Activated CD8-positive, alpha-beta memory T cell treated with anti-CD3 and anti-CD28 coated beads for 48 hours (primary cell): Measurements from ENCODE around the gene SLCO1C1.

Experiments used
- DNase-seq, 3 experiments: peaks; one replicate each; pipeline ENCODE4 v3.0.0-alpha.2; 2020; ENCODE audit warnings: low read depth in 2 of 3, low spot score in 2 of 3

SLCO1C1 gene

GRCh38 chr12:20792971-20793370 lies 97.8 kb downstream of the SLCO1C1 start:
- no peak for DNase-seq

DNA sequence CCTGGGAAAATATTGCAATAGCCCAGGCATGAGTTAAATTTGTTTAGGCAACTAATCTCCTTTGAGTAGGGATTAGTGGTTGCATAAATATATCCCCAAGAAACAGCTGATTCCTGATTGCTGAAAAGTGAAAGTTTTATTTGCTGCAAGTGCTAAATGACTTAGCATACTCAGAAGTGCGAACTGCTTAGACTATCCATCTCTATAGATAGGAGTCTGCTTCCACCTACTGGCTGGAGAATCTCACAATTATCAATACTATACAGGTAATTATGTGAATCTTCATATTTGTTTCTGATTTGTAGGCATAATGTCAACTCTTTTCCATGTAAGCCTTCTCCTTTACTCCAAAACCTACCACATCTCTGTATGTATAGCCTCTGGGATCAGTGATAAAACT lies 103.4 kb downstream of the SLCO1C1 start:
- no peak for DNase-seq

DNA sequence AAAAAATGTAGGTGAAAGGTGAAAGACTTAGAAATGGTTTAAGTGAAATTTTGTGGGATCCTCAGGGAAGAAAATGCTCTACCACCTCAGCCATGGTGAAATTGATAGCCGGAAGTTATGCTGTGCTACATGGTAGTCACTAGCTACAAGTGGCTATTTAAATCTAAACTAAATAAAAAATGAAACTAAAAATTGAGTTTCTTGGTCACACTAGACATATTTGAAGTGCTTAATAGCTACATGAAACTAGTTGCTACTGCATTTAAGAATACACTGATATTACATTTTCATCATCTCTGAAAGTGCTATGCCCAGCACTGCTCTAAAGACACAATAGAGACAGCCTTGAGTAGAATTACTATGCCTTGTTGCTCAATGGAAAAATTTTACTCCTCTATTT lies 105.0 kb downstream of the SLCO1C1 start:
- no peak for DNase-seq

DNA sequence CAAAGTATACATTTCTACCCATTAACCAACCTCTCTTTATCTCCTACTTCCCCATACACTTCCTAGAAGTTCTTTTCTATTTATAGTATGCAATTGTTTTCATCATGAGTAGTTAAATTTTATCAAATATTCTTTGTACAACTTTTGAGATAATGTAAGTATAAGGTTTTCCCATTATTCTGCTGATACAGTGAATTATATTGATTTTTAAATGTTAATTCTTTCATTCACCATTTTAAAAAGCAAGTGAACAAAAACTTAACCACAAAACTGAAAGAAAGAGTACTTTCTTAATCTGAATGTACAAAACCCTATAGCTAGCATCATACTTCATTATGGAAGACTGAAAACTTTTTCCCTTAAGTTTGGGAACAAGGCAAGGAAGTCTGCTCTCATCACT lies 105.9 kb downstream of the SLCO1C1 start:
- no peak for DNase-seq
